Prostate gland (tissue), 2 donors: ENCODE results near the gene SHISA5.

Experiments used
- POLR2A ChIP-seq: fragments of 450-650 bp; IDR thresholded peaks from one replicate; pipeline ENCODE4 v1.6.1; 2016; ENCODE audit warnings: antibody characterized with exemption, mild to moderate bottlenecking
- TF ChIP-seq, protein P1 (sequence below), 4 experiments: fragments of 200-600 bp in 2 of 4; fragments of 450-650 bp in 2 of 4; sonication (generic) in 2 of 4; IDR thresholded peaks; 1 replicate in 3 of 4; 2 replicates in 1 of 4; pipeline ENCODE4 v1.5.1; 2016 to 2019; ENCODE audit warnings: antibody characterized with exemption in 4 of 4, mild to moderate bottlenecking in 2 of 4, moderate library complexity in 2 of 4

DNA sequence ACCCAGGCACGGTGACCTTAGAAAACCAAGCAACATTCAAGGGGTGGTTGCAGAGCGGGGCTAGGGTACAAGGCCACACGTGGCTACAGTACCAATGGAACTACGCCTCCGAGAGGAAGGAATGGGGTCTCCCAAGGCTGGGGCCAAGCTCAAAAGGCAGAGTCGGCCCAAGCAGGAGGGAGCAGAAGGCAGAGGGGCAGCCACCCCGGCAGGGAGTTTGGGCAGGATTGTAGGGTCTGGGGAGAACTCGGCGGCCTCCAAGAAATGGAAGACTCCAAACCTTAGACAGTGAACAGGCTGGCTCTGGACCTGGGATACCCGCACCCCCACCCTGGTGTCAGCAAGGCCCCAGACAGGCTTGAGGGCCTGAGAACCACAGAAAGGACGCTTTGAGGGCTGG lies 28.8 kb downstream of the SHISA5 start:
- TF ChIP-seq, protein P1, sequence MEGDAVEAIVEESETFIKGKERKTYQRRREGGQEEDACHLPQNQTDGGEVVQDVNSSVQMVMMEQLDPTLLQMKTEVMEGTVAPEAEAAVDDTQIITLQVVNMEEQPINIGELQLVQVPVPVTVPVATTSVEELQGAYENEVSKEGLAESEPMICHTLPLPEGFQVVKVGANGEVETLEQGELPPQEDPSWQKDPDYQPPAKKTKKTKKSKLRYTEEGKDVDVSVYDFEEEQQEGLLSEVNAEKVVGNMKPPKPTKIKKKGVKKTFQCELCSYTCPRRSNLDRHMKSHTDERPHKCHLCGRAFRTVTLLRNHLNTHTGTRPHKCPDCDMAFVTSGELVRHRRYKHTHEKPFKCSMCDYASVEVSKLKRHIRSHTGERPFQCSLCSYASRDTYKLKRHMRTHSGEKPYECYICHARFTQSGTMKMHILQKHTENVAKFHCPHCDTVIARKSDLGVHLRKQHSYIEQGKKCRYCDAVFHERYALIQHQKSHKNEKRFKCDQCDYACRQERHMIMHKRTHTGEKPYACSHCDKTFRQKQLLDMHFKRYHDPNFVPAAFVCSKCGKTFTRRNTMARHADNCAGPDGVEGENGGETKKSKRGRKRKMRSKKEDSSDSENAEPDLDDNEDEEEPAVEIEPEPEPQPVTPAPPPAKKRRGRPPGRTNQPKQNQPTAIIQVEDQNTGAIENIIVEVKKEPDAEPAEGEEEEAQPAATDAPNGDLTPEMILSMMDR (IDR thresholded peaks at IDR 0.05): no peak
- TF ChIP-seq POLR2A: no peak
